K562 (cell line): ENCODE results near the gene ABCA1. TPM values are rescaled to one million over a fixed set of nuclear protein-coding genes. Genes with fewer than 3 reads are reported as not detected.

Experiments
- CC2D1A ChIP-seq: fragments of 450-650 bp; IDR thresholded peaks from 2 replicates; pipeline ENCODE4 v1.6.1; 2017; ENCODE audit warnings: mild to moderate bottlenecking
- HDAC3 ChIP-seq: fragments of 450-650 bp; IDR thresholded peaks from 2 replicates; pipeline ENCODE4 v1.6.1; 2018; ENCODE audit warnings: borderline replicate concordance, mild to moderate bottlenecking, moderate library complexity; ENCODE audit not compliant: partially characterized antibody
- NR1H2 ChIP-seq: sonication (generic); formaldehyde crosslinking; IDR thresholded peaks from 2 replicates; pipeline ENCODE4 v1.4.0; 2020; ENCODE audit warnings: mild to moderate bottlenecking, missing genetic modification reagents
- SAFB2 ChIP-seq: fragments of 200-400 bp; formaldehyde crosslinking; IDR thresholded peaks from 2 replicates; pipeline ENCODE4 v1.6.1; 2018; ENCODE audit warnings: borderline replicate concordance, low read length, low read depth, moderate library complexity; ENCODE audit not compliant: severe bottlenecking
- SMARCA4 ChIP-seq: fragments of 450-650 bp; IDR thresholded peaks from 2 replicates; pipeline ENCODE4 v1.6.1; 2016
- ZFP1 ChIP-seq: fragments of 450-650 bp; formaldehyde crosslinking; IDR thresholded peaks from 2 replicates; pipeline ENCODE4 v1.4.0; 2020; ENCODE audit warnings: mild to moderate bottlenecking, mixed read lengths
- ZNF282 ChIP-seq: sonication (generic); formaldehyde crosslinking; IDR thresholded peaks from 2 replicates; pipeline ENCODE4 v1.8.1; 2023; ENCODE audit warnings: missing genetic modification reagents
- polyA plus RNA-seq, 8 experiments: library from polyadenylated mRNA; depleted of rRNA in 4 of 8; stranded (reverse) in 5 of 8; unstranded in 3 of 8; fragments of >200 nt; fragmentation: Nextera tagmentation in 2 of 8; fragmentation: Illumina TruSeq in 1 of 8; extraction: Ambion mirVana in 2 of 8; extraction: Trizol in 1 of 8; gene quantifications; 2 replicates each; pipeline versions ENCODE4 v1.2.1 to v1.2.3, GENCODE V29; 2011 to 2014; ENCODE audit warnings: inconsistent platforms in 1 of 8, missing spikeins in 1 of 8
- total RNA-seq, 7 experiments: library from RNA; depleted of rRNA in 6 of 7; stranded (reverse); fragments of >200 nt in 6 of 7; fragmentation: Illumina TruSeq in 2 of 7; extraction: Trizol in 2 of 7; gene quantifications; 2 replicates each; pipeline versions ENCODE4 v1.2.1 to v1.2.3, GENCODE V29; 2011 to 2021; ENCODE audit warnings: low replicate concordance in 1 of 7
- TF ChIP-seq, protein P1 (sequence below): fragments of 450-650 bp; IDR thresholded peaks from 2 replicates; pipeline ENCODE4 v1.7.1; 2018; ENCODE audit warnings: mild to moderate bottlenecking, low read depth; ENCODE audit not compliant: partially characterized antibody
- TF ChIP-seq, protein P2 (sequence below): sonication (generic); formaldehyde crosslinking; IDR thresholded peaks from 2 replicates; pipeline ENCODE4 v1.8.0; 2023; ENCODE audit warnings: mild to moderate bottlenecking, missing genetic modification reagents
- TF ChIP-seq, protein P3 (sequence below), 2 experiments: fragments of 450-650 bp in 1 of 2; sonication (generic) in 1 of 2; formaldehyde crosslinking; conservative IDR thresholded peaks; 2 replicates each; pipeline versions ENCODE4 v1.4.0 to v1.8.1; 2020 to 2022; ENCODE audit warnings: mild to moderate bottlenecking in 1 of 2, missing genetic modification reagents in 1 of 2
- TF ChIP-seq, protein P4 (sequence below): sonication (generic); formaldehyde crosslinking; IDR thresholded peaks from 2 replicates; pipeline ENCODE4 v1.8.0; 2022; ENCODE audit warnings: mild to moderate bottlenecking, missing genetic modification reagents
- TF ChIP-seq, protein P5 (sequence below): fragments of 450-650 bp; IDR thresholded peaks from 2 replicates; pipeline ENCODE4 v1.6.1; 2016

ABCA1 gene
- total and polyA plus RNA-seq, 9 of the 15 experiments (the other 6 are each of a cell fraction or from before 2014, with no cell fraction given): under 0.01 to 0.18 (median 0.02) TPM; not detected in 5

DNA sequence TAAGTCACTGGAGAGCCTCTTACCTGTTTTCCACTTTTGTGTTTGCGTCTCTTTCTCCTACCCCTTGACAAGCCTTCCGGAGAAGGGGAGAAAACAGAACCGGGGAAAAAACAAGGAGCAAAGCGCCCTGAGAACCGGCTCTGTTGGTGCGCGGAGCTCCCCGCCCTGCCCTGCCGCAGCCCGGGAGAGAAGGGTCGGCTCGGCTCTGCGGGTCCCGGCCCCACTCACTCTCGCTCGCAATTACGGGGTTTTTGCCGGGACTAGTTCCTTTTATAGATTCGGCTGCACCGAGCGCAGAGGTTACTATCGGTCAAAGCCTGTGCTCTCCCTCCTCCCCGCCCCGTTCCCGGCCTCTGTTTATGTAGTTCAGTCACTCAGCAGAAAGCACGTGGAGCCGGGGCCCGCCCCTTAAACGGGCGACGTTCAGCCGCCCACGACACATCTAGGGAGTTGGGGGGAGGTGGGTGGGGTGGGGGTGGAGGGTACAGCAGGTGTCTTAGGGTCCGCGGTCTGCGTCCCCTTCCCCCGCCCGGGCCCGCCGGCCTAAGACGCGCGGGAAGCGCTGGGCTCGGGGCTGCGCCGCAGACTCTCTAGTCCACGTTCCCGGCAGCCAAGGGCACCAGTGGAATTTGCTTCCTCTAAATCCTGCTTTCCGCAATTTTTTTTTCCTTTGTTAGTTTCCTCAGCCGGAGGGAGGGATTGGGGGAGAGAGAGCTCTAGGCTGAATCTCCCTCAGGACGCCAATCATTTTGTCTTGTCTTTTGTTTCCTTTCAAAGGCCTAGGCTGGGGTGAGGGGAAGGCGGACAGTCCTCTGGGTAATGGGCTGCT lies at the start of gene ABCA1 (continued):
- TF ChIP-seq, protein P1, sequence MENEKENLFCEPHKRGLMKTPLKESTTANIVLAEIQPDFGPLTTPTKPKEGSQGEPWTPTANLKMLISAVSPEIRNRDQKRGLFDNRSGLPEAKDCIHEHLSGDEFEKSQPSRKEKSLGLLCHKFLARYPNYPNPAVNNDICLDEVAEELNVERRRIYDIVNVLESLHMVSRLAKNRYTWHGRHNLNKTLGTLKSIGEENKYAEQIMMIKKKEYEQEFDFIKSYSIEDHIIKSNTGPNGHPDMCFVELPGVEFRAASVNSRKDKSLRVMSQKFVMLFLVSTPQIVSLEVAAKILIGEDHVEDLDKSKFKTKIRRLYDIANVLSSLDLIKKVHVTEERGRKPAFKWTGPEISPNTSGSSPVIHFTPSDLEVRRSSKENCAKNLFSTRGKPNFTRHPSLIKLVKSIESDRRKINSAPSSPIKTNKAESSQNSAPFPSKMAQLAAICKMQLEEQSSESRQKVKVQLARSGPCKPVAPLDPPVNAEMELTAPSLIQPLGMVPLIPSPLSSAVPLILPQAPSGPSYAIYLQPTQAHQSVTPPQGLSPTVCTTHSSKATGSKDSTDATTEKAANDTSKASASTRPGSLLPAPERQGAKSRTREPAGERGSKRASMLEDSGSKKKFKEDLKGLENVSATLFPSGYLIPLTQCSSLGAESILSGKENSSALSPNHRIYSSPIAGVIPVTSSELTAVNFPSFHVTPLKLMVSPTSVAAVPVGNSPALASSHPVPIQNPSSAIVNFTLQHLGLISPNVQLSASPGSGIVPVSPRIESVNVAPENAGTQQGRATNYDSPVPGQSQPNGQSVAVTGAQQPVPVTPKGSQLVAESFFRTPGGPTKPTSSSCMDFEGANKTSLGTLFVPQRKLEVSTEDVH: no peak
- TF ChIP-seq SAFB2: no peak
- TF ChIP-seq, protein P2, sequence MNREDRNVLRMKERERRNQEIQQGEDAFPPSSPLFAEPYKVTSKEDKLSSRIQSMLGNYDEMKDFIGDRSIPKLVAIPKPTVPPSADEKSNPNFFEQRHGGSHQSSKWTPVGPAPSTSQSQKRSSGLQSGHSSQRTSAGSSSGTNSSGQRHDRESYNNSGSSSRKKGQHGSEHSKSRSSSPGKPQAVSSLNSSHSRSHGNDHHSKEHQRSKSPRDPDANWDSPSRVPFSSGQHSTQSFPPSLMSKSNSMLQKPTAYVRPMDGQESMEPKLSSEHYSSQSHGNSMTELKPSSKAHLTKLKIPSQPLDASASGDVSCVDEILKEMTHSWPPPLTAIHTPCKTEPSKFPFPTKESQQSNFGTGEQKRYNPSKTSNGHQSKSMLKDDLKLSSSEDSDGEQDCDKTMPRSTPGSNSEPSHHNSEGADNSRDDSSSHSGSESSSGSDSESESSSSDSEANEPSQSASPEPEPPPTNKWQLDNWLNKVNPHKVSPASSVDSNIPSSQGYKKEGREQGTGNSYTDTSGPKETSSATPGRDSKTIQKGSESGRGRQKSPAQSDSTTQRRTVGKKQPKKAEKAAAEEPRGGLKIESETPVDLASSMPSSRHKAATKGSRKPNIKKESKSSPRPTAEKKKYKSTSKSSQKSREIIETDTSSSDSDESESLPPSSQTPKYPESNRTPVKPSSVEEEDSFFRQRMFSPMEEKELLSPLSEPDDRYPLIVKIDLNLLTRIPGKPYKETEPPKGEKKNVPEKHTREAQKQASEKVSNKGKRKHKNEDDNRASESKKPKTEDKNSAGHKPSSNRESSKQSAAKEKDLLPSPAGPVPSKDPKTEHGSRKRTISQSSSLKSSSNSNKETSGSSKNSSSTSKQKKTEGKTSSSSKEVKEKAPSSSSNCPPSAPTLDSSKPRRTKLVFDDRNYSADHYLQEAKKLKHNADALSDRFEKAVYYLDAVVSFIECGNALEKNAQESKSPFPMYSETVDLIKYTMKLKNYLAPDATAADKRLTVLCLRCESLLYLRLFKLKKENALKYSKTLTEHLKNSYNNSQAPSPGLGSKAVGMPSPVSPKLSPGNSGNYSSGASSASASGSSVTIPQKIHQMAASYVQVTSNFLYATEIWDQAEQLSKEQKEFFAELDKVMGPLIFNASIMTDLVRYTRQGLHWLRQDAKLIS (CRISPR knock-in tag): no peak
- TF ChIP-seq CC2D1A: no peak
- TF ChIP-seq, protein P3, sequence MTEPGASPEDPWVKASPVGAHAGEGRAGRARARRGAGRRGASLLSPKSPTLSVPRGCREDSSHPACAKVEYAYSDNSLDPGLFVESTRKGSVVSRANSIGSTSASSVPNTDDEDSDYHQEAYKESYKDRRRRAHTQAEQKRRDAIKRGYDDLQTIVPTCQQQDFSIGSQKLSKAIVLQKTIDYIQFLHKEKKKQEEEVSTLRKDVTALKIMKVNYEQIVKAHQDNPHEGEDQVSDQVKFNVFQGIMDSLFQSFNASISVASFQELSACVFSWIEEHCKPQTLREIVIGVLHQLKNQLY (CRISPR knock-in tag; conservative IDR thresholded peaks at IDR 0.05): no peak
- TF ChIP-seq, protein P4, sequence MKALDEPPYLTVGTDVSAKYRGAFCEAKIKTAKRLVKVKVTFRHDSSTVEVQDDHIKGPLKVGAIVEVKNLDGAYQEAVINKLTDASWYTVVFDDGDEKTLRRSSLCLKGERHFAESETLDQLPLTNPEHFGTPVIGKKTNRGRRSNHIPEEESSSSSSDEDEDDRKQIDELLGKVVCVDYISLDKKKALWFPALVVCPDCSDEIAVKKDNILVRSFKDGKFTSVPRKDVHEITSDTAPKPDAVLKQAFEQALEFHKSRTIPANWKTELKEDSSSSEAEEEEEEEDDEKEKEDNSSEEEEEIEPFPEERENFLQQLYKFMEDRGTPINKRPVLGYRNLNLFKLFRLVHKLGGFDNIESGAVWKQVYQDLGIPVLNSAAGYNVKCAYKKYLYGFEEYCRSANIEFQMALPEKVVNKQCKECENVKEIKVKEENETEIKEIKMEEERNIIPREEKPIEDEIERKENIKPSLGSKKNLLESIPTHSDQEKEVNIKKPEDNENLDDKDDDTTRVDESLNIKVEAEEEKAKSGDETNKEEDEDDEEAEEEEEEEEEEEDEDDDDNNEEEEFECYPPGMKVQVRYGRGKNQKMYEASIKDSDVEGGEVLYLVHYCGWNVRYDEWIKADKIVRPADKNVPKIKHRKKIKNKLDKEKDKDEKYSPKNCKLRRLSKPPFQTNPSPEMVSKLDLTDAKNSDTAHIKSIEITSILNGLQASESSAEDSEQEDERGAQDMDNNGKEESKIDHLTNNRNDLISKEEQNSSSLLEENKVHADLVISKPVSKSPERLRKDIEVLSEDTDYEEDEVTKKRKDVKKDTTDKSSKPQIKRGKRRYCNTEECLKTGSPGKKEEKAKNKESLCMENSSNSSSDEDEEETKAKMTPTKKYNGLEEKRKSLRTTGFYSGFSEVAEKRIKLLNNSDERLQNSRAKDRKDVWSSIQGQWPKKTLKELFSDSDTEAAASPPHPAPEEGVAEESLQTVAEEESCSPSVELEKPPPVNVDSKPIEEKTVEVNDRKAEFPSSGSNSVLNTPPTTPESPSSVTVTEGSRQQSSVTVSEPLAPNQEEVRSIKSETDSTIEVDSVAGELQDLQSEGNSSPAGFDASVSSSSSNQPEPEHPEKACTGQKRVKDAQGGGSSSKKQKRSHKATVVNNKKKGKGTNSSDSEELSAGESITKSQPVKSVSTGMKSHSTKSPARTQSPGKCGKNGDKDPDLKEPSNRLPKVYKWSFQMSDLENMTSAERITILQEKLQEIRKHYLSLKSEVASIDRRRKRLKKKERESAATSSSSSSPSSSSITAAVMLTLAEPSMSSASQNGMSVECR (CRISPR knock-in tag): no peak
- no peak for TF ChIP-seq SMARCA4
- no peak for TF ChIP-seq ZNF282 (CRISPR knock-in tag)
- TF ChIP-seq HDAC3: no peak
- TF ChIP-seq ZFP1 (CRISPR knock-in tag): no peak
- TF ChIP-seq, protein P5, sequence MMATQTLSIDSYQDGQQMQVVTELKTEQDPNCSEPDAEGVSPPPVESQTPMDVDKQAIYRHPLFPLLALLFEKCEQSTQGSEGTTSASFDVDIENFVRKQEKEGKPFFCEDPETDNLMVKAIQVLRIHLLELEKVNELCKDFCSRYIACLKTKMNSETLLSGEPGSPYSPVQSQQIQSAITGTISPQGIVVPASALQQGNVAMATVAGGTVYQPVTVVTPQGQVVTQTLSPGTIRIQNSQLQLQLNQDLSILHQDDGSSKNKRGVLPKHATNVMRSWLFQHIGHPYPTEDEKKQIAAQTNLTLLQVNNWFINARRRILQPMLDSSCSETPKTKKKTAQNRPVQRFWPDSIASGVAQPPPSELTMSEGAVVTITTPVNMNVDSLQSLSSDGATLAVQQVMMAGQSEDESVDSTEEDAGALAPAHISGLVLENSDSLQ: 0 out of 2 replicates have a peak, but pooled peaks have one; percentile 34
- peak; percentile 97; the same call in 1 of the 2 replicates for TF ChIP-seq NR1H2 (CRISPR knock-in tag)
